Sciatic nerve (tissue), 2 donors: Measurements from ENCODE around the gene CEP104. TPM values are rescaled to one million over a fixed set of nuclear protein-coding genes. Genes with fewer than 3 reads are reported as not detected.

ENCODE experiments used
- ATAC-seq: fragments of 200-7000 bp; cut with Tn5 transposase; one replicate; pipeline ENCODE4 v1.9.1; 2020; ENCODE audit warnings: mild to moderate bottlenecking, moderate library complexity
- DNase-seq: peaks from one replicate; pipeline ENCODE4 v3.0.0-alpha.2; 2020; ENCODE audit warnings: low spot score
- intact Hi-C: fragments of 100-400 bp; cut with DNase I; formaldehyde crosslinking; loops from one replicate; pipeline ENCODE4 v1.14.2; 2022
- total RNA-seq: library from RNA; stranded (reverse); fragmentation: NEBNext Ultra II Directional; extraction: Animal tissue kit (Norgen Biotek cat#: 25700); gene quantifications from one replicate; pipeline ENCODE4 v1.2.1, GENCODE V29; 2021
- donor health status: DM: no; HTN: no; CAD: no.
- donor health status: DM: no; HTN: no; CAD: no.

CEP104 gene
- total RNA-seq, 1 donor from 2014 or later, result 53.9 TPM

DNA sequence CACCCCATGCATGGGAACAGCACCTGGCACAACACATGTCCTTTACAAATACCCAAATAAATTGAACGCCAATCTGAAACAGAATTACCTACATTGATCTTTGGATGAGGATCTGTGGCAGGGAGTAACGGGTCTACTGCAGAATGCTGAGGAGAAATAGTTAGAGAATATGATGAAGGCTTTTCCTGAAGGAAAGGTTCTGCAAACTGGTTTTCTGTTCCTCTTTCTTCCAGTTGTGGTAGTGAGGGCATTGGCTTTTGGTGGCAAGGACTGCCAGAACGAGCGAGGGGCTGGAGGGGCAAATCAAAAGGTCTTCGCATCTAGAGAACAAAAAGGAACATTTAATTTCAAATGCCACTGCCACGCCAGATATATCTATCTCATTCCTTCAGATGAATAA, 19.8 kb downstream of the CEP104 start:
- intact Hi-C loops, result no loop called here
- no peak for DNase-seq
- ATAC-seq, result no peak

DNA sequence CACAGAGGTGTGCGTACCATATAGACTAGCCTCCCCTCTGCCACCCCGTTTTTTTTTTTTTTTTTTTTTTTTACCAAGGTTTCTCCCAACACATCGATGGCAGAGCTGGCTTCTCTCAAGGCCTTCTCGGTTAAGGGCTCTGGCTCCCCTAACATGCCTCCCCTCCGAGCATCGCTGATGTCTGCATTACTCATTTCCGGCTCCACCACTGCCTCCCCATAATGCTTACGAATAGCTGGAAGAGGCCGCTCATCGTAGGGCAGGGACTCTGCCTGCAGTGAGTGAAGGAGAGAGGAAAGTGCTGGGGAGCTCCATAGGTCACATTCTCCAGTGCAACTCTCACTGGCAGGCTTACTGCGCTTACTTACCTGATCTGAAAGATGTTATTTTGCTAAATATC, 20.6 kb downstream of the CEP104 start:
- DNase-seq, result no peak
- no peak for ATAC-seq
- intact Hi-C loops, result no loop called here

DNA sequence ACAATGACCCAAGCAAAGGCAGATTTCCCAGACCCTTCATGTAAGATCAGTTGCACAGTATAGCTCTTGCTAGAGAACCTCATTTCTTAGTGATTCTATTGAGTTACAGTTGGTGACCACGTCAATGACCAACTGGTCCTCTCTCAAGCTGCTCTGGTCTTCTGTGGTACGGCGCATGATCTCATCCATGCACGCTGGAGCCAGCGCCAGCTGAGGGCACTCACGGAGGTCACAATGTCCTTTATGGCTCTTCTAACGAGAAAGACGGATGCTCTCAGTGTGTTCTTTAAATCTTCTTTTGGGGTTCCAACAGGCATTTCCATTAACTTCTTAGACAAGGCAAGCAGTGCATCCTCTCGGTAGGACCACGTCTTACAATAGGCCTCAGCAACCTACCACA, 22.3 kb downstream of the CEP104 start:
- no peak for DNase-seq

DNA sequence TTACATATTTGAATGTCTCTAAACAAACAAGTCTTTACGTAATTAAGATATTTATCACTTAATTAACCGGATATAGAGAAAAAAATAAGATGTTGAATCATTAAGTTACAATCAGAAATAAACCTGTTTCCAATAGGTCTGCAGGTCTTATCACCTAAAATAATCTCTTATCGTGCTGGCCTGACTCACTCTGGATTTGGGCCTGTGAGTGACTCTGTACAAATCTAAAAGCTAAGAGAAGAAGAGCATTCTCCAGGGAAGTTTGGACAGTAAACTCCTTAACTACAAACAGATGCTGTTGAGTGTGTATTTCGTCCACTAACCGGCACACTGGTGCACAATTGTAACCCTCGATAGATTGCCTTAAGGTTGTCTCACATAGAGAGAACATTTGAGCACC, 25.3 kb downstream of the CEP104 start:
- DNase-seq (no peak), ATAC-seq (peak; percentile 17)
- intact Hi-C loops, result no loop called here

More for the DNA sequence above, 22.3 kb downstream of the CEP104 start:
- intact Hi-C loops, result no loop called here
- ATAC-seq, result no peak

DNA sequence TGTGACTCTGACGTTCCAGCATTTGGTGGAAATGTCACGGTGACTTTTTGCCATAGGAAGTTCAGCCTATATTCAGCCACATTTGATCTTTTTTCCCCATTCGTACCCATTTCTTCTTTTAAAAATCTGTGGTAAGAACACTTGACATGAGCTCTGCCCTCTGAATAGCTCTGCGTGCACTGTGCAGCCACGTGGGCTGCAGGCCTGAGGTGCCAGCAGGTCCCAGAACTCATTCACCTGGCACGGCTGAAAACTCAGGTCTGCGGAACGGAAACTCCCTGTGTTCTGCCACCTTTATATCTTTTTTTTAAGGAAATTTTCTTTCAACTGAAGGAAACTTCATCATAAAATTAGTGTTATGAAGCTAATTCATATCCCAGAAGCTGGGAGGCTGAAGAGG, 28.6 kb downstream of the CEP104 start:
- intact Hi-C loops, result no loop called here
- no peak for ATAC-seq
- no peak for DNase-seq

DNA sequence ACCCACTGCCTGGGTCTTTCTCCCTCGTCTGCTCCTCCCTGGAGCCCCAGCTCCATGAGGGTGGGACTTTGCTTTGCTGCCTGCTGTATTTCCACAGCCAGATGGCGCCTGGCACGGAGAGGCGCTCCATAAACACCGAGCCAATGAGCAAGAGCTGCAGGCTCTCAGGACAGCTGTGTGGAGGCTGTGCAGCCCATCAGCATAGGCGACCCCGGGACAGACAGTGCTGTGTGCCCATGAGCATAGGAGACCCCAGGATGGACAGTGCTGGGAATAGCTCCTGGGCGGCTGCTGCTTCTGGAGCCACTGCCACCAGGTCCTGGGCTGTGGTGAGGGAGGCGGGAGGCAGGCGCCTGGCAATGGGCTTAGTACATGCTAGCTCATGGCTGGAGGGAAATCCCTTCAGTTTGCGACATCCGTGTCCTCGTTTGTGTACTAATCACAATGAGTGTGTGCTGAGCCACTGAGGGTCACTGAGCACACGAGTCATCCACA, 29.2 kb downstream of the CEP104 start:
- intact Hi-C loops, result no loop called here
- no peak for ATAC-seq
- DNase-seq, result no peak

DNA sequence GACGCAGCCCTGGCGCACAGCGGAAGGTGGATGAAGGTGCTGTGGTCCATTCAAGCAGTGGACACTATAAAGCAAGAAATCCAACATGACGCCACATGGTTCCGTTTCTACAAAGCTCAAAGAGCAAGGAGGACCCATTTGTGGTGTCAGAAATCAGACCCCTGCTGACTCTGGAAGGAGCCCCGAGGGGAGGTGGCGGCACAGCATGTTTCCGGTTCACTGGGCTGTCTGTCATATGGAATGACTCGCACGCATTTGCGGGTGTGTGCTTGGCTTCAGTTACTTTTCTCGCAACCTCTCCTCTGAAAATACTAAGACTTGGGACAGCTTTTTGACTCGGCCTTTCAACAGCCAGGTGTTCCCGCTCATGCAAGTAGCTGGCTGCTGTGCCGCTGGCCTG, 31.7 kb downstream of the CEP104 start:
- ATAC-seq, result no peak
- peak; percentile 43 for DNase-seq
- intact Hi-C loops, result no loop called here

DNA sequence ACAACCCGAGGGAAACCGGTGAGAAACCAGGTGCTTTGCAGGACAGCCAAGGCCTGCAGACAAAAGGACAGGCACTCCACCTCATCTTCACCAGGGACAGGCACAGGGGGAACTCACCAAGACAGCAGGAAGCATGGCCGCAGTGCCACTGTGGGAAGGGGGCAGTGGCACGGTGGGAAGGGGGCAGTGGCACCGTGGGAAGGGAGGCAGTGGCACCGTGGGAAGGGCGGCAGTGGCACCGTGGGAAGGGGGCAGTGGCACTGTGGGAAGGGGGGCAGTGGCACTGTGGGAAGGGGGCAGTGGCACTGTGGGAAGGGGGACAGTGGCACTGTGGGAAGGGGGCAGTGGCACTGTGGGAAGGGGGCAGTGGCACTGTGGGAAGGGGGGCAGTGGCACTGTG, 32.4 kb downstream of the CEP104 start:
- ATAC-seq, result no peak
- intact Hi-C loops, result no loop called here
- no peak for DNase-seq

DNA sequence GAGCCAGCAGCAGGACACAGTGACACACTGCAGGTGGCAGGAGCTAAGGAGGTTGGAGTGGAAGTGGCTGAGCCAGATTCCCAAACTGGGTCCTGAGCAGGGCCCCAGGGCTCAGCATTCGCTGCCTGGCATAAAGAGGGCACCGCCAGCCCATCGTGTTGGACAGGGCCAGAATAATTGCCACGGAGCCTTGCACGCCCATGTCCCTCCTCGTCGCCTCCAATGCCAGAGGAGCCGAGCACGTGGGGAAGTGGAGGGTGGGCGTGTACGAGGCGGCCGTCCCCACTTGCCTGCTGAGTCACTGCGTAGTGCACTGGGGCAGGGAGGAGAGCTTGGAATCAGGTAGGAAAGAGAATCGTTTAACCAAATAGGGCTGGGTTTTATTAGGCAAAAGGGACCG, 34.6 kb downstream of the CEP104 start:
- no peak for DNase-seq
- ATAC-seq, result no peak
- intact Hi-C loops, result no loop called here

DNA sequence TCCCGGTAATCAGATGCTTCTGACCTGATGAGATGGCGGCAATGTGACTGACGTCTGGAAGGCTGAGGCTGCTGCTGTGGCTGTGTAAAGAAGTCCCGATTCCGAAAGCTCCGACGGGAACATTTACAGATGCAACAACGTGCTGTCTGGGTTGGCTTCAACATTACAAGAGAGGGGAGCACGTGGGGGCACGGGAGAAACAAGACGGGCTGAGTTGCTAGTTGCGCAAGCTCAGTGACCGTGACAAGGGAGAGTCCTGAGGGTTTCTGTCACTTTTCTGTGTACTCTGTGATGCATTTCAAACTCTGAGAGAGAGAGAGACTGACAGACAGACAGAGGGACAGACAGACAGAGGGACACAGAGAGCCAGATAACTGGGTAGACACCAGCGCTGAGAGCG, 35.1 kb downstream of the CEP104 start:
- intact Hi-C loops, result no loop called here
- ATAC-seq, result no peak
- DNase-seq, result no peak

DNA sequence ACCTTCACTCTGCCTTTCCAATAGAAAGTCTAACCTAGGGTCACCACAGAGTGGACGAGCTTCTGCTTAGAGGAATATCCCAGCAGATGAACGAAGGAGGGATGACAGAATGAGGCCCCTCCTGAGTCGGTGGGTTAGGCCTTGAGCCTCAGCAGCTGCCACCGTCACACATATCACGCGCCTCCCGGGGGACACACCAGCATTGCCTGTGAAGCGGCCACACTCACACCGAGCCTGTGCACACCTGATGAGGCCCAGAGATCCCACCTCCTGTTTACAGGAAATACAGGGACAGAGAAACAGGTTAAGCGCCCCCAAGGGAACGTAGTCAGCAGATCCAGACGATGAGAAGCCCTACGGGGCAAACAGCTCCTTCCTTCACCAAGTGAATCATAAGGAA, 35.6 kb downstream of the CEP104 start:
- intact Hi-C loops, result no loop called here
- ATAC-seq (no peak), DNase-seq (no peak)

DNA sequence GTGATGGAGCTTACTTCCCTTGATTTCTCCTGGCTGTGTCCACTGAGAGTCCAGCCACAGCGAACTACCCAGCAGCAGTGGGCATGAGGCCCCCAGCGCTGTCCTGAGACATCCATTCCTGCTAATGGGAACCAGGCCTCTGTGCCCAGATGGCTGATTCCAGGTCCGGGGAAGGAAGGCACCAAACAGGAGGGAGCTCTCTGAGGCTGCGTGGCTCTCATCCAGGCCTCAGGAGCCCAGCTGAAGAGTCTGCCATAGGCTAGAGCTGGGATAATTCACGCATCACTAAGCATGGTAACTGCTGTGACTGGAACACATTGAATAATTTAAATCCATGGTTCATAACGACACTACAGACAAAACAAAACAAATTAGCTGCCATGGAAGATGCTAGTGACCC, 36.0 kb downstream of the CEP104 start:
- no peak for ATAC-seq
- DNase-seq, result no peak
- intact Hi-C loops, result no loop called here

DNA sequence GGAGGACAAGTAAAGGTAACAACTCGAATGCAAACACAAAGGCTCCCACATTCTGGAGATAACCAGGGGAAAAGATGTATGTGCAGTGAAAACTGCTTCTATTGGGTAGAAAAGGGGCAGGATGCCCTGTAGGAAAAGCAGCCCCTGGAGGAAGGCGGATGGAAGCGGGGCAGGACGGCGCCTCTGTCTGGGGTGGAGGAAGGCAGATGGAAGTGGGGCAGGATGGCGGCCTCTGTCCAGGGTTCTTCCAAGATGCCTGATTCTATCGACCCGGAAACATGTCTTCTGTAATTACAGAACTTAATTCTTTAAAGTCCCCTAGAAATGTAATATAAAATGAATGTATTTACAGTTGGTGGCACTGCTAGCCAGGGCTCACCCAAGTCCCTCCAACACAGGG, 36.7 kb downstream of the CEP104 start:
- ATAC-seq (no peak), DNase-seq (no peak)
- intact Hi-C loops, result no loop called here

DNA sequence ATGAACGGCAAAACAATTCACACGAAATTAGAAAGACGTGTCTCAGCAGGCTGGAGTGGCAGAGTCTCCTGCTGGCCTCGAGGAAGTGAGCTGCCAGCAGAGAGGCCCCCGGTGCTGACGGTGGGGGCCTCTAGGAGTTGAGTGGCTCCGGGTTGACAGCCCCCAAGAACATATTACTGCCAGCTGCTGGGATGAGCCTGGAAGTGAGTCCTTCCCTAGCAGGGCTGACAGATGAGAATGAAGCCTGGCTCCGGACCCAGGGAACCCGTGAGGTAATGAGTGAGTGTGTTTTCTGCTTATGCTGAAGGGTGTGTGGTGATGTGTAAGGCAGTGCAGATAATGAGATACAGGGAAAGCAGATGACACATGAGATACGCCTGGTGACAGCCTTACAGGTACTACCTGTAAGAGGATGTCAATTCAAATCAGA, 37.2 kb downstream of the CEP104 start:
- no peak for ATAC-seq
- DNase-seq, result no peak
- intact Hi-C loops, result no loop called here

DNA sequence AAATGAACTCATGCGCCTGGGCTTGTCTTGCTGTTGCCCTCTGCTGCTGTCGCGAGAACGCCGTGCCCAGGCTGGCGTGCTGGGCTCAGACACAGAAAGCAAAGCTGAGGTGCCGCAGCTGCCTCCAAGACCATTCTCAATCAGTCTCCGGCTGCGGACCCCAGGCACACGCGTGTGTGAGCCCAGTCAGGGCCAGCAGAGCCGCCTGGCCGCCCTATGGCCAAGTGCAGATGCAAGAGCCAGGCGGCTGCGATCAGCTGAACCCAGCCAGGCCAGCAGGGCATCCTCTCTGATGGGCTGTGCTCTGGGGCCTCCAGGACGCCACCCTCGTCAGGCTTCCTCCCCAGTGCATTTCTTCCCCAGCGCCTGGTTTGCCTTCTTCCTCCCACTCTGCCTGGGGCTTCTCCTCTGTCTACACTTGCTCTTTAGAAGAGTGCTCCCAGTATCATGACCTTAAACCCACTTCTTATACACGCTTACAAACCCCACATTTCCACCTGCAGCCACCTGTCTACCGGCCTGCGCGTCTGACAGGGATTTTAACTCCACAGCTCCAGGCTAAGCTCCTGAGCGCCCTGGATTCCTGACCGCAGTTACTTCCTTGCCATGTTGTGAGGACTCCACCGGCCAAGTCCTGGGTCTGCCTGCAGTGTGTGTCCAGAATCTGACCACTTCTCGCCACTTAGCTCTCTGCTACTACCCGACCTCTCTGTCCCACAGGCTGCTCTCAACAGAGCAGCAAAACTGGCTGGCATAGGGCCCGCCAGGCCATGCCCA, 39.0 kb downstream of the CEP104 start:
- ATAC-seq (no peak), DNase-seq (no peak)
- intact Hi-C loops, result no loop called here

DNA sequence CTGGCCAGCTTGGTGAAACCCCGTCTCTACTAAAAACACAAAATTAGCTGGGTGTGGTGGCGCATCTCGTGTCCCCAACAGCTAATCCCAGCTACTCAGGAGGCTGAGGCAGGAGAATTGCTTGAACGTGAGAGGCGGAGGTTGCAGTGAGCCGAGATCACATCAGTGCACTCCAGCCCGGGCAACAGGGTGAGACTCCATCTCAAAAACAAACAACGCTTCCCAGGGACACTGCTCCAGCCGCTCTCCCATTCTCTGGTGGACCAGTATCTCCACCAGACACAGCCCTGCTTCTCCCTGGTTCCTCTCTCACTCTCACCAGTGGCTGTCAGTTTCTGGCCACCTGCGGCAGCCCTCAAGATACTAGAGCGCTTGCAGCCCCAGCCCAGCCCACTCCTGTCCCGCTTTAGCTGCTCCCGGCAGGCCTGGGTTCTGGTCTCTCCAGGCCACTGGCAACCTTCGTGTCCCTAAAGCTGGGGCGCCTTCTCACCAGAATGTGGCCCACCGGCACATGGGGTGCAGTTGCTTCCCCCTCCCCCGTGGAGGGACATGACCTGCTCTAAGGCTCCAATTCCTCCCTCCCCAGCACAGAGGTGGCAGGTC, 39.8 kb downstream of the CEP104 start:
- ATAC-seq (no peak), DNase-seq (no peak)
- intact Hi-C loops, result no loop called here

DNA sequence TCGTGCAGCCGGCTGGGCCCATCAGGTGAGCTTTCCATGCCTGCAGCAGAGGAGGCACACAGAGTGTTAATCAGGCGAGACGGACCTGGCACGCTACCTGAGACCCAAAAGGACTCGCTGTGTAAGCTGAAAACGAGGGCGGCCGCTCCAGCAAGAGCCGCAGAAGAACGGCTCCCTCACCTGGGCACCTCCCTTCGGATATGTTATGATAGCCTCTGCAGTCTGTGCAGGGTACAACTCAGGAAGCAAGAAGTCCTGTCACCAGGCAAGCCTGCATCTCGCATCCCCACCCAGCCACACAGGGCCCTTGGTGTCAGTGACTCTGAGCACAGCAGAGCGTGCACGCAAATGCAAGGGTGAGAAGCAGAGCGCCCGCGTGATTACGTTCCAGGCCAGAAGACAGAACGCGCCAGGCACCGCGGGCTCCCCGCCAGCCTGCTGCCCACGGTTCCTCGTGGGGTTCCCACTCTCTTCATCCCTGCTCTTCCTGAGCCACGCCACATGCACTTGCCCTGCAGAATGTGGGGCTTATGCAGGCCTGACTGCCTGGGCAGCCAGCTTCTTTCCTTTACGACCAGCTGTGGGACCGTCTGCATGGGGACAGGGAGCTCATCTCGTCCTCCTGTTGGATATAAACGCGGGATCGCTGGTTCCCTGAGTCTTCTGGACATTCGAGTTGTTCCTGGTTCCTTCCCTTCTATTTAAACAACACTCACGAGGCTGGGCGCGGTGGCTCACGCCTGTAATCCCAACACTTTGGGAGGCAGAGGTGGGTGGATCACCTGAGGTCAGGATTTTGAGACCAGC, 40.5 kb downstream of the CEP104 start:
- intact Hi-C loops, result no loop called here
- no peak for ATAC-seq
- no peak for DNase-seq

DNA sequence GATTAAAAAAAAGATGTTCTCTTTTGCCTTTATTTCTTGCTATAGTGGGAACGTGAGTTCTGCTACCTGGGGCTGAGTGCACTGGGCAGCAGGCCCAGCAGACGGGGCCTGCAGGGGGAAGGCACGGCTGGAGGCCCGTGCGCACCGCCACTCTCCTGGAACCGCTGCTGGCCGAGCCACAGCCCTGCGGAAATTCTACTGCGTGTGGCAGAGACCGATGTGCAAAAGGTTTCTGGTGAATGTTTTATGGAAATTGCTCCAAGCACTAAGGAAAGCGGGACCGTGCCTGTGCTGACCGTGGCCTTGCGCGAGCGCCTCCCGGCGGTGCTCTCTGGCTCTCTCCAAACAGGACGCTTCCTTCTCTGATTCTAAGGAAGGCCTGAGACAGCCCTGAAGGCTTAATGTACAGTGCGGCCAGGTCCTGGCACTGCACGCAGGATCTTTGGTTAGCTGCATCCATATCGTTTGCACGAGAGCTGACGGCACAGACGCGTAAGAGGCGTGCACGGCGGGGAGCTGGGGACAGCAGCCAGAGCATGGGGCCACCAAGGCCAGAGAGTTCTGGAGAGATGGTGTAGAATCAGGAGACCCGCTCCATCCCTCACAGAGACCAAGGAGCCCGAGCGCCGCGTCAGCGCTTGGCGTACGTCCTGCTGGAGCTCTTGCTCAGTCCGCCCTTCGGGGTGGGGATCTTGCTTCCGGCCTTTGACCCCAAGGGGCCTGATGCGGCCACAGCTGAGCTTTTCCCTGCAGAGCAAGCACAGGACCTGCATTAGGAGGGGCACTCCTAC, 42.0 kb downstream of the CEP104 start:
- ATAC-seq (no peak), DNase-seq (no peak)
- intact Hi-C loops, result no loop called here

DNA sequence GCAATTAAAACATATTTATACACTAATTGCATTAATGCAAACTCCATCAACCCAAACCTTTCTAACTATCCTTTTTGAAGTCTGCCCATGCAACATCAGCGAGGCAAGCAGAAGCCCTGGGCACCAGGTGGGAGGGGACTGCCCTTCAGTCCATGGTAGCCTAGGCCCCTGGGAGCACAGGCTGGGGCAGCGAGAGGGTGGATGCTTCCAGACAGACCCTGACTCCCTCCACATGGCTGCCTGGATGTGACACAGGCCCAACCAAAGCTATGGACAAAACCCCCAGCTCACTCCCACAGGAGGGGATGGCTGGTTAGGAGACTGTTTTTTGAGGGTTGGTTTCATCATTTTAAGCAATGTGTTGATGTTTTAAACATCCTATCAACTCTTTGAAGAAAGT, 42.9 kb downstream of the CEP104 start:
- intact Hi-C loops, result no loop called here
- ATAC-seq (no peak), DNase-seq (no peak)
